HG03432 (cell line): Measurements from ENCODE around the gene JDP2.
A peak's percentile ranks its signal among the peaks of the same experiment; 100 is the strongest.
"Not testable (repeated sequence)": the region's sequence is repeated elsewhere in the genome, so short reads cannot be mapped to it uniquely, and the experiment has no call there.

ENCODE experiments used
- ATAC-seq: cut with Tn5 transposase; IDR thresholded peaks from one replicate; pipeline ENCODE4 v1.9.1; 2021; ENCODE audit warnings: mild to moderate bottlenecking, moderate library complexity; ENCODE audit not compliant: unreplicated experiment

The JDP2 gene

GRCh38 chr14:75427482-75428229 lies at the start of gene JDP2:
TSS of gene JDP2 (plus strand) at chr14:75428022. CDS start at chr14:75437921, 9,899 bp downstream.
- peak; percentile 48 for ATAC-seq

- ATAC-seq = no peak
Observed at GRCh38 chr14:75379246-75379929, 48.4 kb upstream of the JDP2 start.

- no peak for ATAC-seq
Observed at GRCh38 chr14:75379930-75380270, 47.9 kb upstream of the JDP2 start.

GRCh38 chr14:75380656-75381055 lies 47.2 kb upstream of the JDP2 start:
- no peak for ATAC-seq

GRCh38 chr14:75381642-75382041 lies 46.2 kb upstream of the JDP2 start:
- ATAC-seq = no peak

- not testable (repeated sequence) for ATAC-seq
Observed at GRCh38 chr14:75383219-75383618, 44.6 kb upstream of the JDP2 start.

GRCh38 chr14:75383721-75384120 lies 44.1 kb upstream of the JDP2 start:
- no peak for ATAC-seq

GRCh38 chr14:75389679-75390078 lies 38.1 kb upstream of the JDP2 start:
- no peak for ATAC-seq

GRCh38 chr14:75390183-75390582 lies 37.6 kb upstream of the JDP2 start:
- no peak for ATAC-seq

- ATAC-seq = no peak
Observed at GRCh38 chr14:75391953-75392352, 35.9 kb upstream of the JDP2 start.

- ATAC-seq = no peak
Observed at GRCh38 chr14:75392686-75393641, 34.9 kb upstream of the JDP2 start.

- no peak for ATAC-seq
Observed at GRCh38 chr14:75393794-75394193, 34.0 kb upstream of the JDP2 start.

GRCh38 chr14:75395862-75396261 lies 32.0 kb upstream of the JDP2 start:
- no peak for ATAC-seq

- no peak for ATAC-seq
Observed at GRCh38 chr14:75399321-75399720, 28.5 kb upstream of the JDP2 start.

GRCh38 chr14:75399843-75400775 lies 27.7 kb upstream of the JDP2 start:
- ATAC-seq = no peak

GRCh38 chr14:75401361-75401760 lies 26.5 kb upstream of the JDP2 start:
- ATAC-seq = no peak

- ATAC-seq = no peak
Observed at GRCh38 chr14:75402867-75403413, 24.9 kb upstream of the JDP2 start.

- ATAC-seq = no peak
Observed at GRCh38 chr14:75404847-75405246, 23.0 kb upstream of the JDP2 start.

GRCh38 chr14:75406102-75406501 lies 21.7 kb upstream of the JDP2 start:
- ATAC-seq = no peak

GRCh38 chr14:75406856-75407255 lies 21.0 kb upstream of the JDP2 start:
- ATAC-seq = no peak
